ENCODE results near the gene ZNF500. TPM values are rescaled to one million over a fixed set of nuclear protein-coding genes. Genes with fewer than 3 reads are reported as not detected.

The ZNF500 gene
- polyA plus RNA-seq, 2 of the 4 experiments (the other 2 are of a cell fraction), result 4.6 to 6.7 TPM

GRCh38 chr16:4734063-4734729 lies 32.8 kb downstream of the ZNF500 start, which contains the start of the genes ANKS3 and DNAAF8 (continued):
- TF ChIP-seq PHF8 (IDR thresholded peaks at IDR 0.05; ENCODE audit: borderline replicate concordance, low read depth), result peak; percentile 83
- no peak for TF ChIP-seq RAD21 (conservative IDR thresholded peaks at IDR 0.05 in 1 of 2, IDR thresholded peaks at IDR 0.05 in 1 of 2)
- TF ChIP-seq TFCP2L1 (CRISPR knock-in tag; IDR thresholded peaks at IDR 0.05), result 0 out of 2 replicates have a peak, but pooled peaks have one; percentile 38
- TF ChIP-seq MAZ (IDR thresholded peaks at IDR 0.05; ENCODE audit: borderline replicate concordance, low read depth, low read length), result peak; percentile 30; the same call in 1 of the 2 replicates
- TF ChIP-seq ZNF302 (CRISPR knock-in tag; IDR thresholded peaks at IDR 0.05), result no peak
- TF ChIP-seq NPAS2 (CRISPR knock-in tag; IDR thresholded peaks at IDR 0.05; ENCODE audit: borderline replicate concordance), result no peak
- peak; percentile 49 to 84; a peak in 4 of 5 replicates for TF ChIP-seq JUN (IDR thresholded peaks at IDR 0.05)
- no peak for TF ChIP-seq EP300 (IDR thresholded peaks at IDR 0.05)
- TF ChIP-seq EHMT2 (IDR thresholded peaks at IDR 0.05; ENCODE audit: low read depth), result no peak
- TF ChIP-seq NR3C1 (IDR thresholded peaks at IDR 0.05), result no peak
- TF ChIP-seq RARB (CRISPR knock-in tag; IDR thresholded peaks at IDR 0.05), result no peak
- no peak for TF ChIP-seq RCOR1 (IDR thresholded peaks at IDR 0.05; ENCODE audit: low read depth, low read length)
- no peak for TF ChIP-seq ZSCAN20 (CRISPR knock-in tag; IDR thresholded peaks at IDR 0.05)
- no peak for TF ChIP-seq ATOH8 (CRISPR knock-in tag; IDR thresholded peaks at IDR 0.05; ENCODE audit: low read depth)
- TF ChIP-seq CHD4 (IDR thresholded peaks at IDR 0.05; ENCODE audit: borderline replicate concordance), result no peak
- peak; percentile 66; the same call in 1 of the 2 replicates for TF ChIP-seq RFX5 (IDR thresholded peaks at IDR 0.05)

- no peak for TF ChIP-seq RARB (CRISPR knock-in tag; IDR thresholded peaks at IDR 0.05)
- TF ChIP-seq CBX8 (IDR thresholded peaks at IDR 0.05), result no peak
- TF ChIP-seq KDM1A (IDR thresholded peaks at IDR 0.05; ENCODE audit: low read depth), result no peak
- no peak for TF ChIP-seq KDM5A (IDR thresholded peaks at IDR 0.05)
- TF ChIP-seq CEBPB (IDR thresholded peaks at IDR 0.05), result no peak
- TF ChIP-seq JUNB (IDR thresholded peaks at IDR 0.05), result no peak
- TF ChIP-seq HOXA7 (CRISPR knock-in tag; IDR thresholded peaks at IDR 0.05), result no peak
- no peak for TF ChIP-seq HOXB13 (CRISPR knock-in tag; IDR thresholded peaks at IDR 0.05; ENCODE audit: low read depth)
- TF ChIP-seq HES2 (IDR thresholded peaks at IDR 0.05), result no peak
- no peak for TF ChIP-seq MYC (IDR thresholded peaks at IDR 0.05; ENCODE audit: borderline replicate concordance, low read length)
- no peak for TF ChIP-seq HMGXB4 (CRISPR knock-in tag; IDR thresholded peaks at IDR 0.05; ENCODE audit: borderline replicate concordance)
- no peak for TF ChIP-seq RNF2 (IDR thresholded peaks at IDR 0.05; ENCODE audit: borderline replicate concordance, low read depth)
- TF ChIP-seq CBX2 (IDR thresholded peaks at IDR 0.05; ENCODE audit: borderline replicate concordance, low read depth), result no peak
- WGBS (ENCODE audit: missing lambda C conversion rate), result 4% methylated on average over 11 of the region's 19 CpGs
- DNase-seq (ENCODE audit: low read depth in 1 of 2, low spot score in 1 of 2) (peak in 1 of 2 experiments; percentile 40), ATAC-seq (peak; percentile 1 to 24; a peak in 4 of 6 replicates), FAIRE-seq (no peak)
- CTCF ChIA-PET, result interaction anchor here (0.6 to 2.0 kb wide), 3 partner anchors 26 to 222 kb away, joined by 3 to 8 read pairs (median 4); no protein-coding TSS in a partner anchor
- POLR2A ChIA-PET, result interaction anchor here (0.5 to 2.4 kb wide), 13 partner anchors 10 to 1599 kb away, joined by 3 to 25 read pairs (median 4); partner anchors contain the start of gene ZNF213
- H3K4me2 ChIP-seq, result peak overlapping the region; percentile 88
- H3K4me3 ChIP-seq, result peak overlapping the region; percentile 92
- peak overlapping the region; percentile 81 to 94 for H3K27ac ChIP-seq
- H3K9me3 ChIP-seq, result no peaks in the 10 kb centered on the region
- H3K4me1 ChIP-seq, result peaks cover 8% of the 10 kb centered on the region; the same call in 1 of the 3 replicates
Measured at GRCh38 chr16:4733747-4734062, 33.3 kb downstream of the ZNF500 start.

Data from A549 (cell line).